HepG2 (cell line): ENCODE results near the gene DDX31. TPM values are rescaled to one million over a fixed set of nuclear protein-coding genes. Genes with fewer than 3 reads are reported as not detected.

Experiments used
- ATAC-seq: fragments of 200-7000 bp; cut with Tn5 transposase; 3 replicates; pipeline ENCODE4 v1.9.1; 2020; ENCODE audit warnings: mild to moderate bottlenecking, moderate library complexity
- BruUV-seq: library from RNA; stranded (reverse); fragments of 400-500 nt; replicated peaks from 2 replicates; lab custom pipeline; 2021; lab: Mats Ljungman, UMichigan
- CTCF ChIA-PET: fragments of 300-600 bp; formaldehyde crosslinking; extraction: SDS; loops from one replicate; lab custom pipeline; 2021; ENCODE audit warnings: low total read pairs, inconsistent platforms, low intra/inter-chr PET ratio; lab: Yijun Ruan, JAX
- POLR2A ChIA-PET: fragments of 350-600 bp; sonication (Branson Sonifier 250); formaldehyde crosslinking; loops from one replicate; lab custom pipeline; 2020; ENCODE audit warnings: antibody characterized with exemption, inconsistent platforms; lab: Yijun Ruan, JAX
- DNase-seq: peaks from one replicate; pipeline ENCODE4 v3.0.0-alpha.2; 2015; ENCODE audit warnings: low spot score
- FAIRE-seq: peaks from 3 replicates; lab custom pipeline; 2011; peaks lifted over from hg19 to GRCh38; lab: Jason Lieb, UNC
- H2AFZ ChIP-seq: one replicate; pipeline ENCODE4 v1.6.1; 2011; ENCODE audit warnings: low read length, inconsistent platforms
- H3K27ac ChIP-seq: fragments of 300-600 bp; 3 replicates; pipeline ENCODE4 v1.8.0; 2011; ENCODE audit warnings: mixed run types, mild to moderate bottlenecking, mixed read lengths, low read length, inconsistent platforms; ENCODE audit not compliant: insufficient read depth; ENCODE audit errors: extremely low read length
- H3K27me3 ChIP-seq, 2 experiments: fragments of 200-600 bp in 1 of 2; 2 replicates in 1 of 2; 3 replicates in 1 of 2; pipeline versions ENCODE4 v1.6.0 to v1.8.0; 2011; ENCODE audit warnings: low read length in 2 of 2, mild to moderate bottlenecking in 2 of 2, moderate library complexity in 2 of 2, inconsistent platforms in 1 of 2; ENCODE audit not compliant: insufficient read depth in 2 of 2, control insufficient read depth in 1 of 2
- H3K36me3 ChIP-seq, 2 experiments: fragments of 200-600 bp in 1 of 2; replicated peaks in 1 of 2; 2 replicates in 1 of 2; 3 replicates in 1 of 2; pipeline versions ENCODE4 v1.5.1 to v1.8.0; 2011; ENCODE audit warnings: low read length in 2 of 2, inconsistent platforms in 1 of 2; ENCODE audit not compliant: insufficient read depth in 2 of 2, control insufficient read depth in 1 of 2
- H3K4me1 ChIP-seq: 2 replicates; pipeline ENCODE4 v1.5.1; 2012; ENCODE audit warnings: low read length, inconsistent platforms; ENCODE audit not compliant: insufficient read depth
- H3K4me2 ChIP-seq: 2 replicates; pipeline ENCODE4 v1.6.0; 2011; ENCODE audit warnings: low read depth, low read length, inconsistent platforms
- H3K4me3 ChIP-seq, 3 experiments: fragments of 200-600 bp in 1 of 3; sonication (generic), shearing (Covaris generic) in 1 of 3; replicated peaks in 1 of 3; 2 replicates each; pipeline ENCODE4 v1.5.1; 2011 to 2016; ENCODE audit warnings: low read length in 3 of 3, inconsistent platforms in 2 of 3, low read depth in 2 of 3, mild to moderate bottlenecking in 2 of 3, control low read depth in 1 of 3, mixed read lengths in 1 of 3; ENCODE audit not compliant: insufficient read depth in 1 of 3
- H3K79me2 ChIP-seq: one replicate; pipeline ENCODE4 v1.6.1; 2011; ENCODE audit warnings: low read length, inconsistent platforms; ENCODE audit not compliant: insufficient read depth
- H3K9ac ChIP-seq: 2 replicates; pipeline ENCODE4 v1.6.0; 2011; ENCODE audit warnings: mild to moderate bottlenecking, low read depth, low read length, inconsistent platforms; ENCODE audit not compliant: insufficient read depth
- H3K9me3 ChIP-seq: 2 replicates; pipeline ENCODE4 v1.5.1; 2012; ENCODE audit warnings: mild to moderate bottlenecking, low read length
- H4K20me1 ChIP-seq: 2 replicates; pipeline ENCODE4 v1.6.0; 2011; ENCODE audit warnings: inconsistent platforms, mild to moderate bottlenecking, low read length, moderate library complexity; ENCODE audit not compliant: insufficient read depth
- ERF ChIP-seq: IDR thresholded peaks from 2 replicates; pipeline ENCODE4 v1.6.1; 2018; ENCODE audit warnings: missing biosample characterization, missing genetic modification reagents
- FOXM1 ChIP-seq: sonication (generic); formaldehyde crosslinking; IDR thresholded peaks from 2 replicates; pipeline ENCODE4 v1.5.0; 2020; ENCODE audit warnings: missing genetic modification reagents
- GPN1 ChIP-seq: sonication (generic); formaldehyde crosslinking; IDR thresholded peaks from 2 replicates; pipeline ENCODE4 v1.5.1; 2020; ENCODE audit warnings: missing genetic modification reagents, borderline replicate concordance
- HCFC1 ChIP-seq: fragments of 150-350 bp; IDR thresholded peaks from 2 replicates; pipeline ENCODE4 v1.6.1; 2014; ENCODE audit warnings: low read depth, low read length
- HNF4A ChIP-seq: sonication (generic); formaldehyde crosslinking; IDR thresholded peaks from 2 replicates; pipeline ENCODE4 v1.4.0; 2020; ENCODE audit warnings: missing genetic modification reagents
- MAZ ChIP-seq, 2 experiments: sonication (generic) in 1 of 2; formaldehyde crosslinking in 1 of 2; IDR thresholded peaks; 2 replicates each; pipeline versions ENCODE4 v1.5.0 to v1.6.1; 2012 to 2020; ENCODE audit warnings: low read depth in 2 of 2, mild to moderate bottlenecking in 2 of 2, borderline replicate concordance in 1 of 2, improper control_type of control experiment in 1 of 2, low read length in 1 of 2, missing genetic modification reagents in 1 of 2, moderate library complexity in 1 of 2
- NFKBIZ ChIP-seq: IDR thresholded peaks from 2 replicates; pipeline ENCODE4 v1.6.1; 2018; ENCODE audit warnings: missing genetic modification reagents, missing compliant biosample characterization
- POGZ ChIP-seq: sonication (generic); formaldehyde crosslinking; IDR thresholded peaks from 2 replicates; pipeline ENCODE4 v1.4.0; 2020; ENCODE audit warnings: mild to moderate bottlenecking, missing genetic modification reagents
- SMAD1 ChIP-seq: sonication (generic); formaldehyde crosslinking; IDR thresholded peaks from 2 replicates; pipeline ENCODE4 v1.4.0; 2020; ENCODE audit warnings: missing genetic modification reagents, low read depth, mild to moderate bottlenecking, borderline replicate concordance
- SP2 ChIP-seq: sonication (generic); formaldehyde crosslinking; IDR thresholded peaks from 2 replicates; pipeline ENCODE4 v1.5.1; 2020; ENCODE audit warnings: mild to moderate bottlenecking, missing genetic modification reagents
- SYNCRIP ChIP-seq: fragments of 200-400 bp; formaldehyde crosslinking; IDR thresholded peaks from 2 replicates; pipeline ENCODE4 v1.6.1; 2018; ENCODE audit warnings: mild to moderate bottlenecking, low read depth, low read length; ENCODE audit not compliant: insufficient read depth
- ZBTB1 ChIP-seq: sonication (generic); formaldehyde crosslinking; IDR thresholded peaks from 2 replicates; pipeline ENCODE4 v1.4.0; 2020; ENCODE audit warnings: missing genetic modification reagents, borderline replicate concordance
- ZBTB7B ChIP-seq: sonication (generic); formaldehyde crosslinking; IDR thresholded peaks from 2 replicates; pipeline ENCODE4 v1.4.0; 2020; ENCODE audit warnings: missing genetic modification reagents
- ZMYM3 ChIP-seq: sonication (generic); formaldehyde crosslinking; IDR thresholded peaks from 2 replicates; pipeline ENCODE4 v1.5.1; 2020; ENCODE audit warnings: mild to moderate bottlenecking, missing genetic modification reagents
- ZNF30 ChIP-seq: sonication (generic); formaldehyde crosslinking; IDR thresholded peaks from 2 replicates; pipeline ENCODE4 v1.5.0; 2020; ENCODE audit warnings: mild to moderate bottlenecking, missing genetic modification reagents
- ZNF552 ChIP-seq: sonication (generic); formaldehyde crosslinking; IDR thresholded peaks from 2 replicates; pipeline ENCODE4 v1.9.0; 2022; ENCODE audit warnings: missing genetic modification reagents, mild to moderate bottlenecking, borderline replicate concordance
- ZNF747 ChIP-seq: sonication (generic); formaldehyde crosslinking; IDR thresholded peaks from 2 replicates; pipeline ENCODE4 v1.8.1; 2023; ENCODE audit warnings: missing genetic modification reagents, mild to moderate bottlenecking, borderline replicate concordance
- ZSCAN9 ChIP-seq: IDR thresholded peaks from 2 replicates; pipeline ENCODE4 v1.6.1; 2016; ENCODE audit warnings: borderline replicate concordance
- WGBS: methylation state at CpG from one replicate; pipeline ENCODE4 v1.1.6; 2017; ENCODE audit warnings: low lambda C conversion rate; 5-methylcytosine and 5-hydroxymethylcytosine counted together
- in situ Hi-C: cut with HindIII; loops from 2 replicates; pipeline ENCODE4 v1.10.0; 2017; ENCODE audit warnings: low pct_unique_long_range_greater_than_20kb; ENCODE audit not compliant: extremely low pct_ligation_motif_present
- intact Hi-C: fragments of 100-400 bp; cut with micrococcal nuclease; formaldehyde crosslinking; loops from one replicate; pipeline ENCODE4 v1.10.0; 2022; ENCODE audit not compliant: unreplicated experiment
- polyA plus RNA-seq, 8 experiments: library from polyadenylated mRNA; depleted of rRNA in 3 of 8; stranded (reverse) in 7 of 8; unstranded in 1 of 8; fragments of >200 nt; fragmentation: Illumina TruSeq in 4 of 8; extraction: Trizol in 4 of 8; gene quantifications; 2 replicates each; pipeline versions ENCODE4 v1.2.1 to v1.2.3, GENCODE V29; 2011 to 2016; ENCODE audit warnings: low read depth in 4 of 8, missing spikeins in 1 of 8, mixed read lengths in 1 of 8; ENCODE audit not compliant: insufficient read depth in 1 of 8
- total RNA-seq, 5 experiments: library from RNA; depleted of rRNA; stranded (reverse); fragments of >200 nt; fragmentation: Illumina TruSeq; extraction: Trizol; gene quantifications; 2 replicates each; pipeline ENCODE4 v1.2.3, GENCODE V29; 2016; ENCODE audit warnings: low read depth in 1 of 5
- TF ChIP-seq, protein P1 (sequence below): sonication (generic); formaldehyde crosslinking; conservative IDR thresholded peaks from 2 replicates; pipeline ENCODE4 v1.8.0; 2022; ENCODE audit warnings: low read depth, missing genetic modification reagents

The DDX31 gene
- total and polyA plus RNA-seq, 2 of the 13 experiments (the other 11 are each of a cell fraction or from before 2014, with no cell fraction given): 11.4 to 16.3 TPM

DNA sequence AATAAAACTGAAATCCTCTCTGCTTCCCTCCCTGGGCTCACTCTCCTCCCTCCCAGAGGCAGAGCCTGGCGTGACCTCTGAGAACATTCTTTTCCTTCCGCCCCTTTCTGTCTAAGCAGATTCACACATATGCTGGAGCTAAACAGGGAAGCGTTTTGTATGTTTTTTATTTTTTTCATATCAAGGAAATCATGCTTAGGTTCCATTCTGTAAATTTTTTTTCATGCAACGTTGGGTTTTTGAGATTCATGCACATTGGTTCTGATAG, 107.5 kb downstream of the DDX31 start:
- no peak for ATAC-seq
- CTCF ChIA-PET: no interaction called here
- Histone ChIP-seq H3K36me3 (no peaks in the 10 kb centered on the region), H4K20me1 (no peaks in the 10 kb centered on the region), H3K27ac (no peak overlapping the region), H3K4me2 (no peak overlapping the region), H3K9ac (no peak overlapping the region), H3K27me3 (peaks cover 2 to 58% of the 10 kb centered on the region in 2 experiments), H3K79me2 (no peaks in the 10 kb centered on the region), H2AFZ (no peak overlapping the region), H3K4me3 (no peak overlapping the region), H3K9me3 (no peaks in the 10 kb centered on the region), H3K4me1 (no peaks in the 10 kb centered on the region)
- FAIRE-seq: no peak
- POLR2A ChIA-PET: no interaction called here
- DNase-seq: no peak
- no peak for TF ChIP-seq ZSCAN9 (CRISPR knock-in tag)
- TF ChIP-seq FOXM1 (CRISPR knock-in tag): no peak
- no peak for TF ChIP-seq ZBTB7B (CRISPR knock-in tag)
- TF ChIP-seq NFKBIZ (CRISPR knock-in tag): no peak
- no peak for TF ChIP-seq ZNF30 (CRISPR knock-in tag)
- no peak for TF ChIP-seq ZNF552 (CRISPR knock-in tag)
- TF ChIP-seq POGZ (CRISPR knock-in tag): no peak
- no peak for TF ChIP-seq MAZ (IDR thresholded peaks at IDR 0.05; ENCODE audit: borderline replicate concordance, low read depth, low read length)
- TF ChIP-seq MAZ (CRISPR knock-in tag; IDR thresholded peaks at IDR 0.05; ENCODE audit: low read depth): no peak
- TF ChIP-seq GPN1 (CRISPR knock-in tag): no peak
- BruUV-seq: no TSS peak
- 11% methylated on average over 4 of the region's 4 CpGs for WGBS
- intact Hi-C loops (no loop called here), in situ Hi-C loops (no loop called here)

DNA sequence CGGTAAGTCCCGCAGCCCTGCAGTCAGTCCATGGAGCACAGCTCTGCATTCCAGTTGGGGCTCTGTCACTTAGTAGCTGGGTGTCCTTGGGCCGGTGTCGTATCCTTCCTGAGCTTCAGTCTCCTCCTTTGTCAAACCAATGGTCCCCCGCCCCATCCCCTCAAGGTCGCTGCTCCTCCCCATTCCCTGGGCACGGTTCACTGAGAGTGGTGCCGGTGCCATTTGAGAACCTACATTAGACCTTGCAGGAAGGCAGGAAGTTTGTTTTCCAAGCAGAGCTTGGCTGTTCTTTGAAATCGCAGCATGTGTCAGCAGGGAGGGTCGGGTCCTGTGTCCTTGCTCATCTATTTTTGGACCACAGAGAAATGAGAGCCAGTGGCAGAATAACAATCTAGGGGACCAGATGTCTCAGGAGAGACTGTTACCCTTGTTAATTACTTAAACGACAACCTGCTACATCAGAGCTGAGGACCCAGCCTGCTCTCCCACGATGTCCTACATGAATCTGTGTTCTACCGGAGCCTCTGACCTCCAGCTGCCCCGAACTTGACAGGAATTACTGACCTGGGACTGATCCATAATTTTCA, 109.1 kb downstream of the DDX31 start:
- ChIA-PET CTCF (no interaction called here), POLR2A (no interaction called here)
- intact Hi-C loops: no loop called here
- WGBS: 41% methylated on average over 12 of the region's 14 CpGs
- in situ Hi-C loops: no loop called here
- H3K4me3 ChIP-seq: no peak overlapping the region
- FAIRE-seq: no peak
- no peak overlapping the region for H2AFZ ChIP-seq
- H3K9ac ChIP-seq: no peak overlapping the region
- no peak overlapping the region for H3K27ac ChIP-seq
- BruUV-seq: no TSS peak
- no peak overlapping the region for H3K4me2 ChIP-seq
- H3K36me3 ChIP-seq: no peaks in the 10 kb centered on the region
- no peaks in the 10 kb centered on the region for H4K20me1 ChIP-seq
- H3K27me3 ChIP-seq: peaks cover 0 to 56% of the 10 kb centered on the region in 2 experiments; a peak in 3 of 5 replicates
- no peak for ATAC-seq
- DNase-seq: no peak
- no peaks in the 10 kb centered on the region for H3K9me3 ChIP-seq
- no peaks in the 10 kb centered on the region for H3K79me2 ChIP-seq
- no peaks in the 10 kb centered on the region for H3K4me1 ChIP-seq
- TF ChIP-seq HNF4A (CRISPR knock-in tag) (no peak), HCFC1 (no peak), ZBTB1 (no peak), ERF (CRISPR knock-in tag) (no peak), SMAD1 (no peak), SYNCRIP (no peak), ZNF747 (CRISPR knock-in tag) (no peak), SP2 (no peak), ZMYM3 (no peak)
- TF ChIP-seq, protein P1, sequence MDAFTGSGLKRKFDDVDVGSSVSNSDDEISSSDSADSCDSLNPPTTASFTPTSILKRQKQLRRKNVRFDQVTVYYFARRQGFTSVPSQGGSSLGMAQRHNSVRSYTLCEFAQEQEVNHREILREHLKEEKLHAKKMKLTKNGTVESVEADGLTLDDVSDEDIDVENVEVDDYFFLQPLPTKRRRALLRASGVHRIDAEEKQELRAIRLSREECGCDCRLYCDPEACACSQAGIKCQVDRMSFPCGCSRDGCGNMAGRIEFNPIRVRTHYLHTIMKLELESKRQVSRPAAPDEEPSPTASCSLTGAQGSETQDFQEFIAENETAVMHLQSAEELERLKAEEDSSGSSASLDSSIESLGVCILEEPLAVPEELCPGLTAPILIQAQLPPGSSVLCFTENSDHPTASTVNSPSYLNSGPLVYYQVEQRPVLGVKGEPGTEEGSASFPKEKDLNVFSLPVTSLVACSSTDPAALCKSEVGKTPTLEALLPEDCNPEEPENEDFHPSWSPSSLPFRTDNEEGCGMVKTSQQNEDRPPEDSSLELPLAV: no peak
